Uterus (tissue), 4 donors: ENCODE results near the gene CDC42BPG. TPM values are rescaled to one million over a fixed set of nuclear protein-coding genes. Genes with fewer than 3 reads are reported as not detected.

Source experiments
- DNase-seq, 2 donors: peaks; one replicate each; pipeline ENCODE4 v3.0.0-alpha.2; 2019 to 2020
- H3K27ac ChIP-seq, 2 donors: fragments of 200-600 bp; sonication (generic); 1 replicate in 1 of 2; 2 replicates in 1 of 2; pipeline ENCODE4 v1.5.1; 2016 to 2018
- H3K27me3 ChIP-seq, 2 donors: fragments of 200-600 bp; sonication (generic); one replicate each; pipeline ENCODE4 v1.5.1; 2018 to 2019; ENCODE audit warnings: control low read depth in 1 of 2
- H3K36me3 ChIP-seq, 2 donors: fragments of 200-600 bp; sonication (generic); one replicate each; pipeline ENCODE4 v1.5.1; 2019; ENCODE audit warnings: control low read depth in 1 of 2
- H3K4me1 ChIP-seq, 2 donors: fragments of 200-600 bp; sonication (generic); one replicate each; pipeline ENCODE4 v1.5.1; 2018 to 2019; ENCODE audit warnings: control low read depth in 1 of 2
- H3K4me3 ChIP-seq, 2 donors: fragments of 200-600 bp; sonication (generic); 1 replicate in 1 of 2; 2 replicates in 1 of 2; pipeline ENCODE4 v1.5.1; 2018 to 2019; ENCODE audit warnings: mild to moderate bottlenecking in 1 of 2
- H3K9me3 ChIP-seq, 2 donors: fragments of 200-600 bp; sonication (generic); one replicate each; pipeline ENCODE4 v1.5.1; 2019; ENCODE audit warnings: control low read depth in 1 of 2
- POLR2A ChIP-seq, 2 donors: fragments of 450-650 bp; IDR thresholded peaks; one replicate each; pipeline ENCODE4 v1.6.1; 2016; ENCODE audit warnings: antibody characterized with exemption in 2 of 2, mild to moderate bottlenecking in 1 of 2, moderate library complexity in 1 of 2
- intact Hi-C: fragments of 100-400 bp; cut with DNase I; formaldehyde crosslinking; loops from one replicate; pipeline ENCODE4 v1.15.1; 2023; ENCODE audit warnings: low total_unique reads
- total RNA-seq, 4 donors: library from RNA; depleted of rRNA in 3 of 4; stranded (reverse); fragments of >200 nt in 3 of 4; gene quantifications; one replicate each; pipeline versions ENCODE4 v1.1.0 to v1.2.4, GENCODE V29; 2014 to 2023
- TF ChIP-seq, protein P1 (sequence below), 4 experiments: fragments of 200-600 bp in 2 of 4; fragments of 450-650 bp in 2 of 4; sonication (generic) in 2 of 4; IDR thresholded peaks; one replicate each; pipeline ENCODE4 v1.5.1; 2016 to 2019; ENCODE audit warnings: antibody characterized with exemption in 4 of 4, mild to moderate bottlenecking in 2 of 4, moderate library complexity in 1 of 4
- donor health status: DM: yes; HTN: yes; CAD: no.

Gene CDC42BPG
- total RNA-seq, 4 donors from 2014 or later: under 0.01 to 2.7 (median 0.30) TPM

- peak overlapping the region; percentile 76 to 80 for H3K27ac ChIP-seq
- H3K36me3 ChIP-seq: no peaks in the 10 kb centered on the region
- peak overlapping the region; percentile 68 to 95 for H3K4me3 ChIP-seq
- H3K4me1 ChIP-seq: peaks cover 0 to under 1% of the 10 kb centered on the region in 2 donors
- no peak for DNase-seq
- H3K27me3 ChIP-seq: no peaks in the 10 kb centered on the region
- TF ChIP-seq, protein P1, sequence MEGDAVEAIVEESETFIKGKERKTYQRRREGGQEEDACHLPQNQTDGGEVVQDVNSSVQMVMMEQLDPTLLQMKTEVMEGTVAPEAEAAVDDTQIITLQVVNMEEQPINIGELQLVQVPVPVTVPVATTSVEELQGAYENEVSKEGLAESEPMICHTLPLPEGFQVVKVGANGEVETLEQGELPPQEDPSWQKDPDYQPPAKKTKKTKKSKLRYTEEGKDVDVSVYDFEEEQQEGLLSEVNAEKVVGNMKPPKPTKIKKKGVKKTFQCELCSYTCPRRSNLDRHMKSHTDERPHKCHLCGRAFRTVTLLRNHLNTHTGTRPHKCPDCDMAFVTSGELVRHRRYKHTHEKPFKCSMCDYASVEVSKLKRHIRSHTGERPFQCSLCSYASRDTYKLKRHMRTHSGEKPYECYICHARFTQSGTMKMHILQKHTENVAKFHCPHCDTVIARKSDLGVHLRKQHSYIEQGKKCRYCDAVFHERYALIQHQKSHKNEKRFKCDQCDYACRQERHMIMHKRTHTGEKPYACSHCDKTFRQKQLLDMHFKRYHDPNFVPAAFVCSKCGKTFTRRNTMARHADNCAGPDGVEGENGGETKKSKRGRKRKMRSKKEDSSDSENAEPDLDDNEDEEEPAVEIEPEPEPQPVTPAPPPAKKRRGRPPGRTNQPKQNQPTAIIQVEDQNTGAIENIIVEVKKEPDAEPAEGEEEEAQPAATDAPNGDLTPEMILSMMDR (IDR thresholded peaks at IDR 0.05): no peak
- TF ChIP-seq POLR2A (IDR thresholded peaks at IDR 0.05): no peak
- H3K9me3 ChIP-seq: no peaks in the 10 kb centered on the region
- intact Hi-C loops: no loop called here
Measured at GRCh38 chr11:64876229-64876750, 31.8 kb upstream of the CDC42BPG start.

- H3K4me1 ChIP-seq: peaks cover 0 to 7% of the 10 kb centered on the region in 2 donors
- no peak for DNase-seq
Measured at GRCh38 chr11:64875369-64876228, 31.1 kb upstream of the CDC42BPG start.

GRCh38 chr11:64874308-64875240, 30.1 kb upstream of the CDC42BPG start:
- no peak overlapping the region for H3K4me3 ChIP-seq
- H3K36me3 ChIP-seq: no peaks in the 10 kb centered on the region
- TF ChIP-seq, protein P1 (IDR thresholded peaks at IDR 0.05): no peak
- no peak for TF ChIP-seq POLR2A (IDR thresholded peaks at IDR 0.05)
- no peaks in the 10 kb centered on the region for H3K9me3 ChIP-seq
- H3K27ac ChIP-seq: no peak overlapping the region
- DNase-seq: no peak
- H3K27me3 ChIP-seq: no peaks in the 10 kb centered on the region
- peaks cover 3 to 17% of the 10 kb centered on the region in 2 donors for H3K4me1 ChIP-seq
- intact Hi-C loops: no loop called here

More at GRCh38 chr11:64875369-64876228, 31.1 kb upstream of the CDC42BPG start:
- Histone ChIP-seq H3K9me3 (no peaks in the 10 kb centered on the region), H3K27ac (peak overlapping the region; percentile 76 to 80), H3K27me3 (no peaks in the 10 kb centered on the region), H3K4me3 (peak overlapping the region in 1 of 2 donors; percentile 68), H3K36me3 (no peaks in the 10 kb centered on the region)
- TF ChIP-seq POLR2A (IDR thresholded peaks at IDR 0.05): no peak
- TF ChIP-seq, protein P1 (IDR thresholded peaks at IDR 0.05): no peak
- intact Hi-C loops: no loop called here

DNA sequence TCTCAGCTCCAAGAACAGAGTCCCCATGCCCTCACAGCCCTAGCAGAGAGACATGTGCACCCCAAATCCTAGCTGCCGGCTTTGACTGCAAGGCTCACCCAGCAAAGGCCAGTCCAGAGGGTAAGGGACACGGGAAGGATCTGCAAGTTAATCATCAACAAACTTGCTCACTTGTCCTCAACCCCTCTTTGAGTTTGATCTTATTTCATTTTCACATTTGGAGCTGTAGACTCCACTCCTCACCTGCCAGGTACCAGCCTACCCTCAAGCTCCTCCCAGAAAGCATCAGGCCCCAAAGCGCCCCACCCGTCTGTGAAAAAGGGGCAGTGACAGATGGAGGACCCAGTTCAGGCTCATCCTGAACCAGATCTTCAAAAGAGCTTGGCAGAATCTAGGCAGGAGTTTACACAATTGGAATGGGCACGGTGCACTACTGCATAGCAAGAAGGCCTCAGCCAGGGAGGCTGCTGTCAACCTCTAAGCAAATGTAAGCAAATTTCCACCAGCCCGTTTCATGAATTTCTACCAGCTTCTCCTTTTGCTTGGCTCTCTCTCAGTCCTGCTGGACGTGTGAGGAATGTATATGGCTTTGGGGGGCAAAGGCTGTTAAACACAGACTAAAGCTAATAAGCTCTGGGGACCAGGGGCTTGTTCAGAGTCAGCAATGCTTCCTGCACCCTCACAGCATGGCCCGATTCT, 28.5 kb upstream of the CDC42BPG start:
- Histone ChIP-seq H3K4me1 (peaks cover 5 to 32% of the 10 kb centered on the region in 2 donors), H3K27me3 (no peaks in the 10 kb centered on the region)

More for the DNA sequence above, 28.5 kb upstream of the CDC42BPG start:
- no peak for TF ChIP-seq POLR2A (IDR thresholded peaks at IDR 0.05)
- TF ChIP-seq, protein P1 (IDR thresholded peaks at IDR 0.05): no peak
- Histone ChIP-seq H3K27ac (no peak overlapping the region), H3K9me3 (no peaks in the 10 kb centered on the region), H3K36me3 (no peaks in the 10 kb centered on the region), H3K4me3 (no peak overlapping the region)
- intact Hi-C loops: no loop called here
- no peak for DNase-seq
